ENCODE data around the gene CTNNA2.
"Not testable (repeated sequence)": the region's sequence is repeated elsewhere in the genome, so short reads cannot be mapped to it uniquely, and the experiment has no call there.

Gene CTNNA2

GRCh38 chr2:80166483-80167171 is 653.8 kb downstream of the CTNNA2 start:
- no peak for DNase-seq

GRCh38 chr2:80167284-80167808 is 654.5 kb downstream of the CTNNA2 start:
- DNase-seq, result no peak

GRCh38 chr2:80168037-80168436 is 655.2 kb downstream of the CTNNA2 start:
- no peak for DNase-seq

DNA sequence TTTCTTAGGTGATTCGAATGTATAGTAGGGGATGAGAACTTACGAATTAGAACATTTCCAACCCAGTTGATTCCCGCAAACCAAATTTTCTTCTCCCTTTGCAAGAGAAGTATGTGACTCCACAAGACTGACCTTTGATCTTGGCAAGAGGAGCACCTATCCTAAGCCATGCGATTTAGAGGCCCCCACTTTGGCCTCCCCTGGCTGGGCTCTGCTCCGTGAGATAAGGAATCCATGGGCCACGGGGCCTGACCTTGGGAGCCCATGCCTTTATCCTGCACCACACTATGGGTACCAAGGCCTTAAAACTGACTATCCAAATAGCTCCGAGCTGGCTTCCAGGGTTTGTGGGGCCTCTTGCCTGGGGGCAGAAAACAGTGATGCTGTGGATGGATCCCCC is 656.0 kb downstream of the CTNNA2 start:
- DNase-seq, result no peak

GRCh38 chr2:80169811-80170594 is 657.2 kb downstream of the CTNNA2 start:
- DNase-seq, result no peak

- DNase-seq, result no peak
These were observed 672.2 kb downstream of the CTNNA2 start for GRCh38 chr2:80185091-80185490.

GRCh38 chr2:80186262-80186661 is 673.4 kb downstream of the CTNNA2 start:
- no peak for DNase-seq

- no peak for DNase-seq
These were observed 674.3 kb downstream of the CTNNA2 start for GRCh38 chr2:80187156-80187555.

GRCh38 chr2:80190166-80190565 is 677.3 kb downstream of the CTNNA2 start:
- no peak for DNase-seq

DNA sequence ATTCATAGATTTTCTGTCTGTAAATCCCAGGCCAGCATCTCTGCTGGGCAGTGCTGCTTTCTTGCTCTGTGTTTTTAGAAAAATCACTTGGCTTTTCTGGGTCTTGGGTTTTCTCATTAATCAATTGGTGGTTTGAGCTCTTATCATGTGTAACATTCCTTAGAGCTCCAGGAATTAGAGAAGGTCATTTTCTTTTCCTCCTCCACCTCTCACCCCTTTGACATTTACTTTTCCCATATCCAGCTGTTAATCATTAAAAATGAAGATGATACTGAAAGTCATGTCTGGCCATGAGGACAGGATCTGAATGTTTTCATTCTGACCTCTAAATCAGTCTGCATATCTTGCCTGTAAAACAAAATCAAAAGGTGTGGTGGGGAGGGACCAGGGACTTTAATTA is 680.7 kb downstream of the CTNNA2 start:
- no peak for DNase-seq

GRCh38 chr2:80195034-80195433 is 682.2 kb downstream of the CTNNA2 start:
- DNase-seq, result no peak

DNA sequence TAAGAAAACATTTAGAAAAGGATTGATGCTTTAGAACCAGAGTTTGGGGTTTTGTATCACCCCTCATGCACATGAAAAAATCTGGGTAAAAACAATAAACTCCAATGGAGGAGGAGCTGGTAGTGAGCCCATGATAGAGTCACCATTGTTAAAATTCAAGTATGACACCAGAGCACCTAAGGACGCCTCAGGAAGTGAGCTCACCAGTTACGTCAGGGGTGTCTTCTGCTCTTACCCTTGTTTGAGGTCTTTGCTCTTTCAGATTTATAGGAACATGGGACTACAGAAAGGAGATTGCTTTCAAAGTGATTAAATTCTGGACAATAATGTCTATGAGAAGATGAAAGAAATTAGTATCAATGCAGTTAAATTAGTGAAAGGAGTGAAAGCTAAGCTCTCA is 685.2 kb downstream of the CTNNA2 start:
- no peak for DNase-seq

DNA sequence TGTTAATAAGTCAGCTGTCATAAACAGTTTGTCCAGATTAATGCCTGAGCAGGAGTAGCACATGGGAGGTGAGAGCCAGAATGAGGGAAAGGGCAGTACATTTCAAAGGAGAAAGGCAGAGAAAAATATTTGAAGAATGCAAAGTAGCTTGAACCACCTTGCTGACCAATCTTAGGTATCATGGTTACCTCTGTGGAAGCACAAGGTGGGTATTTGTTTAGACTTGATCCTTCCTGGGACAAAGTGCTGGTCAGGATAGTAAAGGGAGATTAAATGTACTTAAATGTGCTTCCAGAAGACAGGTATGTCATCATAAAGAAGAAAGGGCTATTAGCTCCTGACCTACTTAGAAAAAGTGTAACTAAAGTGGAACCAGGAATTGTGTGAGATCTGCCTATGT is 686.7 kb downstream of the CTNNA2 start:
- DNase-seq, result no peak

DNA sequence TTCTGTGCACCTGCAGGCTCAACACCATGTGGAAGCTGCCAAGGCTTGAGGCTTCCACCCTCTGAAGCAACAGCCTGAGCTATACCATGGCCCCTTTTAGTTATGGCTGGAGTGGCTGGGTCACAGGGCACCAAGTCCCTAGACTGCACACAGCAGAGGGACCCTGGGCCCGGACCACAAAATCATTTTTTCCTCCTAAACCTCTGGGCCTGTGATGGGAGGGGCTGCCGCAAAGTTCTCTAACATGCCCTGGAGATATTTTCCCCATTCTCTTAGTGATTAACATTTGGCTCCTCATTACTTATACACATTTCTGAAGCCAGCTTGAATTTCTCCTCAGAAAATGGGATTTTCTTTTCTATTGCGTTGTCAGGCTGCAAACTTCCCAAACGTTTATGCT is 691.1 kb downstream of the CTNNA2 start:
- DNase-seq, result not testable (repeated sequence)

GRCh38 chr2:80205498-80205897 is 692.6 kb downstream of the CTNNA2 start:
- DNase-seq, result no peak

- DNase-seq, result no peak
These were observed 696.6 kb downstream of the CTNNA2 start for GRCh38 chr2:80209458-80209857.

DNA sequence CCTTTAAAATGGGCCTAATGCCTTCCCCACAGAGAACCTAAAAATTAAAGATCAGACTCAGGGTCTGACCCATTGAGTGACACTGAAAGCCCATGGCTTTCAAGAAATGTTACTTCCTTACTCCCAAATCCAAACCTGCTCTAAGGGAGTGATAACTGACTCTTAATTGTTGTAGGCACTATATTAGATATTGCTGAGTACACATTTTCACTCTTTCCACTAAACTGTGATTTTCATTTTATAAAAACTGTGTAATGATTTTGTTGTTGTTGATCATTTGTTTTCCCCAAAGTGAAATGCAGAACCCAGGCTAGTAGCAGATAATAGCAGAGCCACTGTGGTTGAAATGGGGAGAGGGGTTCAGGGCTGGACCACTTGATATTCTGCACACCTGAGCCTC is 704.6 kb downstream of the CTNNA2 start:
- no peak for DNase-seq

DNA sequence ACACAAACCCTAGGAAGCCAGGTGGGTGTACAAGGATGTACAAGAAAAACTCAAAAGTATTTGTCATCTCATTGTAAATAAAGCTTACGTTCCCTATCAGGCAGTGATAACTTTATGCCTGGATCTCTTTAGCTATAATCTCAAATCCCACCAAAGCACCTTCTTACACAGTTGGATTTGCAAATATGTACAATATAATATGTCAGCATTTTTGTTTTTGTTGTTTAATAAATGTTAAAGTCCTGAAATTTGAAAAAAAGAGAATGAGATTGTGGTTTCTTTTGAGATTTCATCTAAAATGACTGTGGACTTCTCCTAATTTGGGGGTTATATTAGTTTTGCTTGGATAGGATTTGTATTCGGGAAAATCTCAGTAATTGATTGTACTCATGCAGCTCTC is 709.8 kb downstream of the CTNNA2 start:
- no peak for DNase-seq

GRCh38 chr2:80231421-80231820 is 718.6 kb downstream of the CTNNA2 start:
- DNase-seq, result no peak

GRCh38 chr2:80233333-80233732 is 720.5 kb downstream of the CTNNA2 start:
- DNase-seq, result no peak

DNA sequence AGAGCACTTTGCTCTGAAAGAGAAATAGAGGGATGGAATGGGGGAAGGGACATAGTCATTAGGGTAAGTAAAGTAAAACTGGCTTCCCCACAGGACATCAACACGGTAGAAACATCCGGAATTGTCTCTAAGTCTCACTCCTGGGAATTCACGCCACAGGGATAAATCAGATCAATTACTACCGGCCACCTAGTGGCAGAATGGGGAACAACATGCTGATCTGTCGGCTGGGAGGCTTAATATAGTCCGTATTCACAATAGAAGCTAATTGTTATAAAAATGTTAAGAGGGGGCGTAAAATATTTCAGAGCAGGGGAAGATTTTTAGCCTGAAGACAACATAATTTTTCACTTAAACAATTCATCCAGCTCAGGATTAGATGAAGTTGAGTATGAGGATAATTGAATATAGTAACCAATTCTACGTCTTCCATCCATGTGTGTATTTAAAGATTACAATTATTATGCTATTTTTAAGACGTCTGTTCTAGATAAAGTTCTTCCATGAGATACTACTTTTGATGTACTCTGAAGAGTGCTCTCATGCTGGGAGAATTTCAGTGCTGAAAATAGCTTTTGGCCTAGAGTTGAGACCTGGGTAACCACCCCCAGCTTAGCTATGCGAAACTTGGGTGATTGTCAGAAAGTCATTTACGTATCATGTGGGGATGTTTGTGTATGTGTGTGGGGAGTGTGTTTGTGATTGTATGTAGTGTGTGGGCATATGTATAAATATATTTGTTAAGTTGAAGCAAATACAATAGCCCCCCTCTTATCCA is 726.0 kb downstream of the CTNNA2 start:
- no peak for DNase-seq

- no peak for DNase-seq
These were observed 729.6 kb downstream of the CTNNA2 start for GRCh38 chr2:80242355-80242910.

DNA sequence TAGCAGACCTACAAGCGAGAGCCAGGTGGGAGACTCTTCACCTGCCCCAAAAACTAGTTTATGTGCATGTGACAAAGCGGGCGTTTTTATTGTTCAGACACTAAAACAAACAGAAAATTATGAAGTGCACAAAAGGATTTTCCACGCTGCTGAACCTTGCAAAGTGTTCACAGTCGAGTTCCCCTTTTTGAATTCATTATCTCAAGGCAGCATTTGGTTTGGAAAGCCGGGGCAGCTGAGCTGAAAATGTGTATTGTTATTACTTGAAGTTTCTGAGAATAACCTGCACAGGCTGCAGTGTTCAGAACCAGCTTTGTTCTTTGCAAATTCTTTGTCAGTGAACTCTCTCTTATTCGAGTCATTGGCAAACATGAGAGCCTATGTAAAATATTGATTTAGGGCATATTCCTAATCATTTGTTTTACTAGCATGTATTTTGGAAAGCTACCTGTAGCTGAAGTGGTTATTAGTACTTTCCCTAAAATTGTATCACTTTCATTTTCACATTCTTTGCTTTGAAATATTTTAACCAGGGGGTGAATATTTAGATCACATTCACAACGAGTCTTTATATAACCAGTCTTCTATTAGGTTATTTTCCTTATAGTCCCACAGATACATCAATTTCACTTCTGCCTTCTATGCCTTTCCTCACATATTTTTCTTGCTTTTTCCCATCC is 732.2 kb downstream of the CTNNA2 start:
- DNase-seq, result no peak
